Measurements from ENCODE around the gene PTGDR2.

GRCh38 chr11:60858236-60858635 is 2.5 kb upstream of the PTGDR2 start:
- no peak for TF ChIP-seq POLR2A (IDR thresholded peaks at IDR 0.05)
- no peak for TF ChIP-seq CTCF (IDR thresholded peaks at IDR 0.05)

Measured in body of pancreas (tissue), 4 donors.